Lung (tissue), 12 donors: ENCODE measurements around the gene ARL5C. TPM values are rescaled to one million over a fixed set of nuclear protein-coding genes. Genes with fewer than 3 reads are reported as not detected.

Experiments used
- ATAC-seq: fragments of 200-7000 bp; cut with Tn5 transposase; one replicate; pipeline ENCODE4 v1.9.1; 2020; ENCODE audit warnings: moderate number of reproducible peaks; ENCODE audit not compliant: insufficient read depth, low FRiP score
- DNase-seq, 3 donors: peaks; one replicate each; pipeline ENCODE4 v3.0.0-alpha.2; 2013 to 2017
- H3K27ac ChIP-seq, 2 donors: one replicate each; pipeline ENCODE4 v1.5.1; 2013; ENCODE audit warnings: mild to moderate bottlenecking in 2 of 2, moderate library complexity in 2 of 2, control low read depth in 1 of 2, inconsistent platforms in 1 of 2, low read depth in 1 of 2, low read length in 1 of 2
- H3K27me3 ChIP-seq, 3 donors: one replicate each; pipeline ENCODE4 v1.5.1; 2013; ENCODE audit warnings: low read length in 2 of 3; ENCODE audit not compliant: control insufficient read depth in 3 of 3, insufficient read depth in 3 of 3
- H3K36me3 ChIP-seq, 4 donors: one replicate each; pipeline ENCODE4 v1.5.1; 2013; ENCODE audit warnings: low read length in 4 of 4, mild to moderate bottlenecking in 1 of 4, moderate library complexity in 1 of 4; ENCODE audit not compliant: control insufficient read depth in 4 of 4, insufficient read depth in 4 of 4
- H3K4me1 ChIP-seq, 5 donors: one replicate each; pipeline ENCODE4 v1.5.1; 2013; ENCODE audit warnings: low read length in 5 of 5, mild to moderate bottlenecking in 2 of 5, moderate library complexity in 1 of 5; ENCODE audit not compliant: control insufficient read depth in 5 of 5, insufficient read depth in 5 of 5
- H3K4me3 ChIP-seq: one replicate; pipeline ENCODE4 v1.5.1; 2013; ENCODE audit warnings: mild to moderate bottlenecking, control low read depth, moderate library complexity
- H3K9ac ChIP-seq, 2 donors: one replicate each; pipeline ENCODE4 v1.5.1; 2013; ENCODE audit warnings: low read length in 2 of 2, control low read depth in 1 of 2; ENCODE audit not compliant: insufficient read depth in 1 of 2
- H3K9me3 ChIP-seq, 4 donors: one replicate each; pipeline ENCODE4 v1.5.1; 2013; ENCODE audit warnings: low read length in 3 of 4, mild to moderate bottlenecking in 1 of 4, moderate library complexity in 1 of 4; ENCODE audit not compliant: control insufficient read depth in 4 of 4, insufficient read depth in 3 of 4
- WGBS, 2 donors: extraction: QIAGEN DNeasy Blood & Tissue Kit; methylation state at CpG; one replicate each; pipeline ENCODE4 v1.1.7; 2013; 5-methylcytosine and 5-hydroxymethylcytosine counted together
- polyA plus RNA-seq, 2 donors: library from polyadenylated mRNA; stranded (reverse); fragments of 200-250 nt; gene quantifications; one replicate each; pipeline ENCODE4 v1.2.1, GENCODE V29; 2013
- total RNA-seq, 2 donors: library from RNA; depleted of rRNA in 1 of 2; stranded (reverse); fragments of >200 nt in 1 of 2; gene quantifications; one replicate each; pipeline ENCODE4 v1.2.1, GENCODE V29; 2014 to 2021
- TF ChIP-seq, protein P1 (sequence below): IDR thresholded peaks from 2 replicates; pipeline ENCODE4 v1.5.1; 2012; ENCODE audit warnings: mild to moderate bottlenecking; ENCODE audit errors: control extremely low read depth, extremely low read depth
- donor health status: control.
- donor health status: control.
- donor health status: Bipolar disorder and iron deficiency.
- donor health status: healthy.
- donor health status: DM: yes; HTN: yes; CAD: no.

The ARL5C gene
- total and polyA plus RNA-seq, 4 donors = not detected

DNA sequence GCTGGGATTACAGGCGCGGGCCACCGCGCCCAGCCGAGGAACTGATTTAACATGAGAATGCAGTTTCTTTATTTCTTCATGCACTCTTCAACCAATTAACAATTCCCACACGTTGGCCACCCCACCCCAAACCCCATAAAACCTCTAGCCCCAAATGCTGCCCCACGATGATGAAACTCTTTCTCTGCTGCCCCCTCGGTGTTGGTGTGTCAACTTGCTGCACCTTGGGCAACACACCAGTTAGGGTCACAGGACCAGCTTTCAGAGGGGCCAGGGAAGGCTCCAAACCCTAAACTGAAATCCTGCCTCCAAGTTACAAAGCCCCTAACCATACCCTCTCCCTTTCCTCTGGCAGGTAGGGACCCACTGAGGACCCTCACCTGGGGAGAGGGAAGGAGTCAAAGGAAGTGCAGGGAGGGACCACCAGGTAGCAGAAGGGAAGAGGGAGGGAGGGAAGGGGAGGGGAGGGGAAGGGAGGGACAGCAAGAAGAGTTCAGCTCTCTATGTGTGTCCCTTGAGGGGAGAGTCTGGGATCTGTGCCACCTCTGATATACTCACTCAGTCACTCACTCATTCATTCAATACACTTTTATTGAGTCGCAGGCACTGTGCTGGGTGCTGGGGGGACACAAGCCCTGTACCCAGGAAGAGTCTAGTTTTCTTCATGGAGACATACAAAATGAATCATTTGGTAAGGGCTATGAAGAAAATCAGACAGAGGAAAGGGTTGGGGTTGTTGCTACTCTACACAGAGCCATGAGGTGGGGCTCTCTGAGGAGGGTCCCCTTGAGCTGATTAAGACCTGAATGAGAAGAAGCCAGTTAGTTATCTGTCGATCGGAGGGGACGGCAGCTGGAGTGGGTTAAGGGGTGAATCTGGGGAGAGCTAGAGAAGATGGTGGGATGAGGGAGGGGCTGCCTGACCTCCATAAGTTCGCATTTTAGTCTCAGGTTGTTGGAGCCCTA is 18.5 kb downstream of the ARL5C start:
- Histone ChIP-seq H3K27ac (no peak overlapping the region), H3K9me3 (no peaks in the 10 kb centered on the region), H3K36me3 (no peaks in the 10 kb centered on the region), H3K4me3 (no peak overlapping the region), H3K9ac (no peak overlapping the region), H3K4me1 (peaks cover 0 to 18% (median 3%) of the 10 kb centered on the region in 5 donors), H3K27me3 (peaks cover 0 to 22% (median 8%) of the 10 kb centered on the region in 3 donors)
- WGBS, 2 donors = 60 to 62% methylated on average over 13 of the region's 13 CpGs
- ATAC-seq (no peak), DNase-seq (no peak)
- TF ChIP-seq, protein P1, sequence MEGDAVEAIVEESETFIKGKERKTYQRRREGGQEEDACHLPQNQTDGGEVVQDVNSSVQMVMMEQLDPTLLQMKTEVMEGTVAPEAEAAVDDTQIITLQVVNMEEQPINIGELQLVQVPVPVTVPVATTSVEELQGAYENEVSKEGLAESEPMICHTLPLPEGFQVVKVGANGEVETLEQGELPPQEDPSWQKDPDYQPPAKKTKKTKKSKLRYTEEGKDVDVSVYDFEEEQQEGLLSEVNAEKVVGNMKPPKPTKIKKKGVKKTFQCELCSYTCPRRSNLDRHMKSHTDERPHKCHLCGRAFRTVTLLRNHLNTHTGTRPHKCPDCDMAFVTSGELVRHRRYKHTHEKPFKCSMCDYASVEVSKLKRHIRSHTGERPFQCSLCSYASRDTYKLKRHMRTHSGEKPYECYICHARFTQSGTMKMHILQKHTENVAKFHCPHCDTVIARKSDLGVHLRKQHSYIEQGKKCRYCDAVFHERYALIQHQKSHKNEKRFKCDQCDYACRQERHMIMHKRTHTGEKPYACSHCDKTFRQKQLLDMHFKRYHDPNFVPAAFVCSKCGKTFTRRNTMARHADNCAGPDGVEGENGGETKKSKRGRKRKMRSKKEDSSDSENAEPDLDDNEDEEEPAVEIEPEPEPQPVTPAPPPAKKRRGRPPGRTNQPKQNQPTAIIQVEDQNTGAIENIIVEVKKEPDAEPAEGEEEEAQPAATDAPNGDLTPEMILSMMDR = no peak

DNA sequence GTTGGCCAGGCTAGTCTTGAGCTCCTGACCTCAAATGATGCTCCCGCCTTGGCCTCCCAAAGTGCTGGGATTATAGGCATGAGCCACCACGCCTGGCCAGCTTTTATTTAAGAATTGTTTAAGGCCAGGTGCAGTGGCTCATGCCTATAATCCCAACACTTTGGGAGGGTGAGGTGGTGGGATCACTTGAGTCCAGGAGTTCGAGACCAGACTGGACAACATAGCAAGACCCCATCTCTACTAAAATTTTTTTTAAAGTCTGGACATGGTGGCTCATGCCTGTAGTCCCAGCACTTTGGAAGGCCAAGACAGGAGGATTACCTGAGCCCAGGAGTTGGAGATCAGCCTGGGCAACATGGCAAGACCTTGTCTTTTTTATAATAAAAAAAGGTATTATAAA is 19.7 kb downstream of the ARL5C start:
- WGBS, 2 donors = 94 to 99% methylated on average over 3 of the region's 3 CpGs
- Histone ChIP-seq H3K4me3 (no peak overlapping the region), H3K9ac (no peak overlapping the region), H3K27ac (no peak overlapping the region), H3K36me3 (no peaks in the 10 kb centered on the region), H3K27me3 (peaks cover 0 to 22% (median 5%) of the 10 kb centered on the region in 3 donors), H3K9me3 (no peaks in the 10 kb centered on the region), H3K4me1 (peaks cover 0 to 10% (median 3%) of the 10 kb centered on the region in 5 donors)
- ATAC-seq (no peak), DNase-seq (no peak)
- TF ChIP-seq, protein P1 = no peak

DNA sequence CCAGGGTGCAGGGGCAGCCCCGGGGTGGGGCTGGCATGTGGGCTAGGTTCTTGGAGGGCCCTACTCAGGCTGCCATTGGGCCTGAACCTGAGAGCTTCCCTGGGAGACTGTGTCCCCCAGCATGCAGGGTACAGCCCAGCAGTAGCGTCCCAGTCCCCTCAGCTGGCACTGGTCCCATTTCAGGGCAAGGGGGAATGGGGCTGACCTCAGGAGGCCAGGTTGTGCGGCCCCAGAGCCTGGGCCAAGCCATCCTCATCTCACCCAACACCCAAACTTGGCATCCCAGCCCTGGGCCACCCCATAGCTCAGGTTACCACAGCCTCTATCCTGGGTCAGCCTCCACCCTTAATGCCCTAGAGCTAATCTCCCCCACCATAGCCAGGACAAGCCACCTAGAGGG is 20.8 kb downstream of the ARL5C start:
- H3K9me3 ChIP-seq = no peaks in the 10 kb centered on the region
- H3K4me1 ChIP-seq = peaks cover 0 to 7% (median 3%) of the 10 kb centered on the region in 5 donors
- no peak overlapping the region for H3K27ac ChIP-seq
- H3K9ac ChIP-seq = no peak overlapping the region
- H3K36me3 ChIP-seq = no peaks in the 10 kb centered on the region
- TF ChIP-seq, protein P1 = no peak
- 84 to 94% methylated on average over 3 of the region's 3 CpGs for WGBS, 2 donors
- no peak overlapping the region for H3K4me3 ChIP-seq
- peaks cover 0 to 12% (median 0%) of the 10 kb centered on the region in 3 donors for H3K27me3 ChIP-seq
- ATAC-seq = no peak
- no peak for DNase-seq
